Lower leg skin (tissue), 4 donors: Measurements from ENCODE around the gene SH3RF3. TPM values are rescaled to one million over a fixed set of nuclear protein-coding genes. Genes with fewer than 3 reads are reported as not detected.

ENCODE experiments used
- DNase-seq, 2 donors: peaks; one replicate each; pipeline ENCODE4 v3.0.0-alpha.2; 2019; ENCODE audit warnings: low spot score in 2 of 2
- H3K4me3 ChIP-seq: fragments of 200-600 bp; sonication (generic); 2 replicates; pipeline ENCODE4 v1.5.1; 2017; ENCODE audit warnings: mild to moderate bottlenecking, low read depth; ENCODE audit not compliant: poor library complexity, severe bottlenecking
- CTCF ChIP-seq, 3 donors: fragments of 450-650 bp; IDR thresholded peaks; one replicate each; pipeline ENCODE4 v1.5.1; 2016; ENCODE audit warnings: antibody characterized with exemption in 3 of 3, mild to moderate bottlenecking in 3 of 3, moderate library complexity in 2 of 3
- POLR2A ChIP-seq, 2 donors: fragments of 450-650 bp; IDR thresholded peaks; one replicate each; pipeline ENCODE4 v1.6.1; 2016 to 2017; ENCODE audit warnings: antibody characterized with exemption in 2 of 2, mild to moderate bottlenecking in 1 of 2, moderate library complexity in 1 of 2
- WGBS, 2 donors: methylation state at CpG; one replicate each; pipeline ENCODE4 v1.1.5; 2018; 5-methylcytosine and 5-hydroxymethylcytosine counted together
- intact Hi-C: fragments of 100-400 bp; cut with DNase I; formaldehyde crosslinking; loops from one replicate; pipeline ENCODE4 v1.15.0; 2023; ENCODE audit warnings: low total_unique reads
- total RNA-seq, 4 donors: library from RNA; depleted of rRNA; stranded (reverse); fragments of >200 nt; gene quantifications; one replicate each; pipeline ENCODE4 v1.1.0, GENCODE V29; 2016

The SH3RF3 gene
- total RNA-seq, 4 donors from 2014 or later, result 1.9 to 7.4 (median 3.2) TPM

DNA sequence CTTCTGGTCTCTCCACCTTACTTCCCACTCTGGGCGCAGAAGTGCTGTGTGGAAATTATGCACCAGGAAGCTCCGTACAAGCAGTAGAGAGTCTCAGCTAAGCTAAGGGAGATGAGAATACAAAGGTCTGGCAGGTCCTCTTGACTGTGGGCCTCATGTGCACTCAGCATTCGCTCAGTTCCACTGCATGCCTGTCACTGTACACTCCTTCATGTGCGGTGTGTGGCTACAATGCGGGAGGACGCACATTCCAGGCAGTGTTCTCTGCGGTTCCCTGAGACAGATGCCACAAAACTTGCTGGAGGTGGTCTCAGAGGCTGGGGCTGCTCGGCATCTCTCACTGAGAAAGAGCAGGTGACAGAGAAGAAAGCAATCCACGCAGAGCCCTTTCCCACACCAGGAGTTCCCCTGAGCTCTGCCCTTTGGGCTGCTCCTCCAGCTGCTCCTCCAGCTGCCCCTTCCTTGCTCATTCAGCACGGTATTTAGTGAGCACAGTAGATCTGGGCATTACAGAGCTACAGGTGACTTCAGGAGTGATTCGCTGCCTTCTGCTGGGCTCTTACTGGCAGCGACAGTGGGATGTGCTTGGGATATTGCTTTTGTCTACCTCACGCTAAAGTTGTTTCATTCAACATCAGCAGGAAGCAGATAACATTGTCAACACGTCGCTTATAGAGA is 176.6 kb downstream of the SH3RF3 start:
- DNase-seq, result no peak
- no peak overlapping the region for H3K4me3 ChIP-seq
- intact Hi-C loops, result no loop called here
- 87 to 92% methylated on average over 14 to 15 of the region's 15 CpGs for WGBS, 2 donors
- TF ChIP-seq CTCF (IDR thresholded peaks at IDR 0.05) (no peak), POLR2A (IDR thresholded peaks at IDR 0.05) (no peak)

DNA sequence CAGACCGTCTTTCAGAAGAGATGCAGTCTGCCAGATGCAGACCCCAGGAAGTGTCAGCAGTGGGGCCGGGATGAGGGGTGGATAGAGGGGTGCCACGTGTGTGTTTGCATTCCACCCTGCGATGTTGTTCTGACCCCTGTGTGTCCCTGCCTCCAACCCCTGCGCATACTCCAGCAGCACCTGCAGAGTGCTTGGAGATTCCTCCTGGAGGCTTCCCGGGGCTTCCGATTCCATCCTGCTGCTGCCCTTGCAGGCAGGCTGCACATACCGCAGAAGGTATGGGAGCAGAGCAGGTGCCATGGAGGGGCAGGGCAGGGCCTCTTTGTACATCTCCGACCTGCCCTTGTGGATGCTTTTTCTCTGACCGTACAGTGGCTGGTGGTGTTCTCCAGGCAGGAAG is 177.2 kb downstream of the SH3RF3 start:
- intact Hi-C loops, result no loop called here
- WGBS, 2 donors, result 76 to 90% methylated on average over 10 of the region's 10 CpGs
- no peak for TF ChIP-seq POLR2A (IDR thresholded peaks at IDR 0.05)
- no peak for TF ChIP-seq CTCF (IDR thresholded peaks at IDR 0.05)
- H3K4me3 ChIP-seq, result no peak overlapping the region
- DNase-seq, result no peak

DNA sequence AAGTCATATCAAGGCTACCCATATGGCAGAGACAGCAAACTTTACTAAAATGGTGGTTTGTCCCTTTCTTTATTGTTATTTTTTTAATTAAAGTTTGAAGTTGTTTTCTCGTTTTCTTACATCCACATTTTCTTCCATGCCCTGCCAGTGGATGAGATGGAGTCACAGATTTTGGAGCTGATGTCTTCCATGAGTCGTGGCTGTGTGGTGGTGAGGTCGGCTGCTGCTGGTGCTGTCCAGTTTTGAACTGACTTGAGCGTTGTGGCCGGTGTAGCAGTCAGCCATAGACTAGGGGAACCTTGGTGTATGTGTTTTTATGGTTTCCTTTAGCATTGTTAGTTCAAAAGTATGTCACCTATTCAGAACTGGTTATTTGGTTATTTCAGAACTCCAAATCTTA is 182.8 kb downstream of the SH3RF3 start:
- intact Hi-C loops, result loop anchor here (5.0 kb wide), 1 partner anchor 201 kb away; no protein-coding TSS in a partner anchor
- TF ChIP-seq POLR2A (IDR thresholded peaks at IDR 0.05) (no peak), CTCF (IDR thresholded peaks at IDR 0.05) (no peak)
- 87 to 90% methylated on average over 5 of the region's 5 CpGs for WGBS, 2 donors
- no peak for DNase-seq
- no peak overlapping the region for H3K4me3 ChIP-seq

DNA sequence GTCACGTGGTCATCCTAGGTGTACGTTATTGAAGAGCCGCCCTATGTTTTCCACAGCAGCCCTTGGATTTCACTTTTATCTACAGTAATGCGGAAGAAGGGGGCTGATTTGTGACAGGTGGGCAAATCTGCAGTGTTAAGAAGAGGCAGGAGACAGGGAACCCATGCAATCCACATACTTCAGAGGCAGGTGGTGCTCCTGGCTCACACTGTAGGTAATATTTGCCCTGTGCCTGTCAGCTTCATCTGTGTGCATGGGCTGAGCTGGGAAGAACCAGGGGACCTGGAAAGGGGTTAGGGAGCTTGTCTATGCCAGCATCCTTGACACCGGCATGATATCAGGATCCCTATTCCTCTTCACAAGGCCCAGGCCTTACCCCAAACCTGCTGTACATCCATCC is 183.9 kb downstream of the SH3RF3 start:
- no peak for DNase-seq
- intact Hi-C loops, result loop anchor here (5.0 kb wide), 1 partner anchor 199 kb away; no protein-coding TSS in a partner anchor
- 93 to 96% methylated on average over 5 of the region's 5 CpGs for WGBS, 2 donors
- no peak overlapping the region for H3K4me3 ChIP-seq
- TF ChIP-seq POLR2A (IDR thresholded peaks at IDR 0.05) (no peak), CTCF (IDR thresholded peaks at IDR 0.05) (no peak)

DNA sequence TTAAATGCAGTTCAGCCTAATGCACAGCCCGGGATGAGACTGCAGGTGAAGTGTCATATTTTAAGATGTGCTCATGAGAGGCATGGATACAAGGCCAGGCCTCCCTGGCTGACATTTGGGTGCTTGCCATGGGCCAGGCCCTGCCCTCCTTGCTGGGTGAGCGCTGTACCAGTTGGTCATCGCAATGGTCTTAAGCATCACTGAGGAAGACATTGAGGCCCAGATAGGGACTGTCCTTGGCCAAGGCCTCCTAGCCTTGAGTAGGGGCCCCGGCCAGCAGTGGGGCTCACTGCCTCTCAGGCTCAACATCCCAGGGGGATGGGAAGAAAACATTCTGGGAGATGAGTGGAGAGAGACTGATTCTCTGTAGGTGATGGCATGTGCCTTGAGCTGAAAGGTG is 184.3 kb downstream of the SH3RF3 start:
- TF ChIP-seq POLR2A (IDR thresholded peaks at IDR 0.05) (no peak), CTCF (IDR thresholded peaks at IDR 0.05) (no peak)
- no peak overlapping the region for H3K4me3 ChIP-seq
- DNase-seq, result no peak
- intact Hi-C loops, result loop anchor here (5.0 kb wide), 1 partner anchor 199 kb away; no protein-coding TSS in a partner anchor
- 89 to 94% methylated on average over 4 of the region's 4 CpGs for WGBS, 2 donors

DNA sequence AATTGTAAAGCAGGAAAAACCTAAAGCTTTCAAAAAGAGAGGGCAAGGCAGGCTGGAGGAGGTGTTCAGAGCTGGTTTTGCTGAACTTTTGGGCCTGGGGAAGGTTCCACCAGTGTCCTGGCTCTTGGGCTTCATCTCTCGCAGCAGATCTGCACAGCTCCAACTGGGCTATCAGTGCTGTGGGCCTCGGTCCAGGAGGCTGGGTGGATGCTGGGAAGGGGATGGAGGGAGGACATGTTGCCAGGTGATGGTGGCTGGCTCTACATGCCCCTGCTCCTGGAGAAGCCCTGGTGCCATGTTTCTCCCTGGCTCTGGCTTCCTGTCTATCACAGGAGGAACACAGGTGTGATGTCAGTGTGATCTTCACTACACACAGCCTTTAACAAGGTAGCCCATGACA is 187.1 kb downstream of the SH3RF3 start:
- 72 to 94% methylated on average over 2 of the region's 2 CpGs for whole genome bisulfite sequencing, 2 donors
- TF ChIP-seq POLR2A (IDR thresholded peaks at IDR 0.05), result no peak
- TF ChIP-seq CTCF (IDR thresholded peaks at IDR 0.05), result no peak
- DNase-seq, result no peak
- intact Hi-C loops, result no loop called here
- H3K4me3 ChIP-seq, result no peak overlapping the region
